SK-N-MC (cell line): ENCODE data around the gene NRARP.

Source experiments
- EZH2 ChIP-seq: fragments of 200-600 bp; sonication (generic); IDR thresholded peaks from one replicate; pipeline ENCODE4 v1.6.1; 2017; ENCODE audit warnings: antibody characterized with exemption
- FOXP2 ChIP-seq: optimal IDR thresholded peaks from 2 replicates; pipeline ENCODE3; 2011; ENCODE audit warnings: mild to moderate bottlenecking, moderate library complexity; ENCODE audit not compliant: insufficient read depth; ENCODE audit errors: extremely low read length, control extremely low read depth
- POLR2AphosphoS5 ChIP-seq: IDR thresholded peaks from 2 replicates; pipeline ENCODE4 v1.6.1; 2012; ENCODE audit warnings: mild to moderate bottlenecking, low read depth, low read length, borderline replicate concordance

DNA sequence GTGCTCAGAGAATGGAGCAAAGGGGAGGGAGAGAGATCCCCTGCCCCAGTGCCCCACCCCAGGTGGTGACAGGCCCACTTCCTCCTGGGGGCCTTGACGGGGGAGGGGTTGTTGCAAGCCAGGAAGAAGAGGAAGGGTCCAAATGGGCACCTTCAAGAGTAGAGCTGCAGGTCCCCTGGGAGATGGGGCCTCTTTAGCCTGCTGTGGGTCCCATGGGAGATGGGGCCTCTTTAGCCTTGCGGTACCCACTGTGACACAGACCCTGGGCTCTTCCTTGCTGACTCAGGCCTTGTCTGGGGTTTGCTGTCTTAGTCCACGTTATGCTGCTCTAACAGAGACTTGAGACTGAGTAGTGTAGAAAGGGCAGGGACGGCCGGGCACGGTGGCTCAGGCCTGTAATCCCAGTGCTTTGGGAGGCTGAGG lies 34.1 kb downstream of the NRARP start:
- TF ChIP-seq POLR2AphosphoS5: no peak
- TF ChIP-seq EZH2: no peak
- TF ChIP-seq FOXP2: no peak
